Measurements from ENCODE around the gene APBB1.

DNA sequence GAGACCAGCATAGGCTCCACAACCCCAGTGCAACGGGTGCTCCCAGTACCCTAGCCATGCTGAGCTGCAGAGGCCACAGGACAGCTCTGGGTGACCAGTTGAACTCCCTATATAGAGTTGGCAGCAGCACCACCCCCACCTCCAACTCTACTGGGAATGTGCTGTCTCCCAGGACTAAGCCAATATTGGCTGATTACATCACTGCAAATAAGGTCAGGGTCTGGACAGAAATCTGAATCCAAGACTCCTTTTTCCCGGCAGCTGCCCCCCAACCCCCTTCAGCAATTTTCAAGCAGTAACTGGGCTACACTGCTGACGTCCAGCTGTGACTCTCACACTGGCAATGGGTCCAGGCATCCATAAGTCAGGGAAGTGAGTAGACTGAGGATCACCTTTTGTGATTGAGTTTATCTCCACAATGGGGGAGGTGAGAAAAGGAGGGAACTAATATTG lies 22.0 kb upstream of the APBB1 start, which contains the start of gene HPX:
- TF ChIP-seq, protein P1, sequence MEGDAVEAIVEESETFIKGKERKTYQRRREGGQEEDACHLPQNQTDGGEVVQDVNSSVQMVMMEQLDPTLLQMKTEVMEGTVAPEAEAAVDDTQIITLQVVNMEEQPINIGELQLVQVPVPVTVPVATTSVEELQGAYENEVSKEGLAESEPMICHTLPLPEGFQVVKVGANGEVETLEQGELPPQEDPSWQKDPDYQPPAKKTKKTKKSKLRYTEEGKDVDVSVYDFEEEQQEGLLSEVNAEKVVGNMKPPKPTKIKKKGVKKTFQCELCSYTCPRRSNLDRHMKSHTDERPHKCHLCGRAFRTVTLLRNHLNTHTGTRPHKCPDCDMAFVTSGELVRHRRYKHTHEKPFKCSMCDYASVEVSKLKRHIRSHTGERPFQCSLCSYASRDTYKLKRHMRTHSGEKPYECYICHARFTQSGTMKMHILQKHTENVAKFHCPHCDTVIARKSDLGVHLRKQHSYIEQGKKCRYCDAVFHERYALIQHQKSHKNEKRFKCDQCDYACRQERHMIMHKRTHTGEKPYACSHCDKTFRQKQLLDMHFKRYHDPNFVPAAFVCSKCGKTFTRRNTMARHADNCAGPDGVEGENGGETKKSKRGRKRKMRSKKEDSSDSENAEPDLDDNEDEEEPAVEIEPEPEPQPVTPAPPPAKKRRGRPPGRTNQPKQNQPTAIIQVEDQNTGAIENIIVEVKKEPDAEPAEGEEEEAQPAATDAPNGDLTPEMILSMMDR (IDR thresholded peaks at IDR 0.05), result no peak
- TF ChIP-seq POLR2A (IDR thresholded peaks at IDR 0.05), result no peak

All from lower leg skin (tissue), 3 donors.